ENCODE results near the gene PDSS1. TPM values are rescaled to one million over a fixed set of nuclear protein-coding genes. Genes with fewer than 3 reads are reported as not detected.
"Not testable (repeated sequence)": the region's sequence is repeated elsewhere in the genome, so short reads cannot be mapped to it uniquely, and the experiment has no call there.

Gene PDSS1
- total and polyA plus RNA-seq, 2 of the 4 experiments (the other 2 are of a cell fraction) = 9.7 to 13.2 TPM

DNA sequence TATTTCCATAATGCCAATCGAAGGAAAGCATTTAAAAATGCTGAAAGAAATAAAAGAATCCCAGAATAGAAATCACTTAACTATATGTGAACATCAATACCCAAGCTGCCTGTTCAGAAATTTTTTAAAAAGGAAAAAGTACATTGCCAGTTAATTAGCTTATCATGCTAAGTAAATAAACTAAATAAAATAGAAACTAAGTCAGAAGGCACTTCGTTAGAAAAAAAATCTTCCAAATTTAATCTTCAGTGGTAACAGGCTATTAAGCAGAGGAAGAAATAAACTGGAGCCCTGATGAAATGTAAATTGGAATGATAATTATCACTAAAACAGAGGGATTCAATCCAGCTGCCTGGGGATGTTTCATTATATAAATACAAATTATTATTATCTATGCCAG, 46.0 kb upstream of the PDSS1 start:
- H3K79me1 ChIP-seq (ENCODE audit: low read depth in 1 of 2, low read length in 2 of 2); H2BK5ac ChIP-seq (ENCODE audit: low read depth, low read length, poor library complexity, severe bottlenecking); H2AFZ ChIP-seq (replicated peaks; ENCODE audit: low read length, poor library complexity); DNase-seq; H3K4me1 ChIP-seq (ENCODE audit: control insufficient read depth, insufficient read depth, low read length); H4K5ac ChIP-seq (ENCODE audit: low read depth, low read length); H3K18ac ChIP-seq (ENCODE audit: low read depth, low read length); BruUV-seq (replicated peaks); H2BK15ac ChIP-seq (ENCODE audit: low read depth, low read length); H4K20me1 ChIP-seq (ENCODE audit: insufficient read depth, low read length); H3K4me3 ChIP-seq (ENCODE audit: insufficient read depth, low read depth, low read length); H3K27ac ChIP-seq (ENCODE audit: insufficient read depth, low read length); H3K9me1 ChIP-seq (ENCODE audit: insufficient read depth, low read length); H3K27me3 ChIP-seq (ENCODE audit: control insufficient read depth, insufficient read depth, low read length); H3K36me3 ChIP-seq (ENCODE audit: control insufficient read depth, insufficient read depth, low read length); H3K9me3 ChIP-seq (ENCODE audit: control insufficient read depth, insufficient read depth, low read length); dilution Hi-C loops (cut with HindIII; ENCODE audit: low sequenced_read_pairs, unreplicated experiment); H3K14ac ChIP-seq (replicated peaks; ENCODE audit: low read depth, low read length); H3K4ac ChIP-seq (ENCODE audit: low read depth, low read length); H2BK20ac ChIP-seq (ENCODE audit: low read depth, low read length); H4K91ac ChIP-seq (ENCODE audit: insufficient read depth, low read depth, low read length); in situ Hi-C loops (cut with MboI; ENCODE audit: low sequenced_read_pairs); H4K8ac ChIP-seq (ENCODE audit: low read depth in 2 of 2, low read length in 2 of 2); H2AK5ac ChIP-seq (ENCODE audit: low read depth, low read length); H2AK9ac ChIP-seq (replicated peaks; ENCODE audit: low read depth, low read length, poor library complexity); H3K4me2 ChIP-seq (ENCODE audit: low read depth, low read length); H3K9ac ChIP-seq (ENCODE audit: low read depth, low read length); POLR2A ChIA-PET (ENCODE audit: unreplicated experiment); H3K56ac ChIP-seq (ENCODE audit: extremely low read depth, insufficient read depth, low read length); H2BK120ac ChIP-seq (ENCODE audit: low read depth, low read length); H3K23ac ChIP-seq (ENCODE audit: low read depth, low read length); ATAC-seq (ENCODE audit: low read depth); intact Hi-C loops (cut with micrococcal nuclease): not testable (repeated sequence)
- WGBS, 2 experiments (ENCODE audit: extremely low coverage in 2 of 2, insufficient read length in 1 of 2) = no CpG with 5 or more reads among the region's 2 CpGs
- CTCF ChIA-PET = interaction anchor here (0.6 kb wide), 1 partner anchor 45 kb away, joined by 3 read pairs; no protein-coding TSS in a partner anchor
